CD4-positive, alpha-beta T cell treated with Interferon alpha-2 for 1 hour (primary cell): ENCODE results near the gene TUBB4B.
"Not testable (repeated sequence)": the region's sequence is repeated elsewhere in the genome, so short reads cannot be mapped to it uniquely, and the experiment has no call there.

Experiments
- DNase-seq, 2 donors: peaks; one replicate each; pipeline ENCODE4 v3.0.0-alpha.2; 2020 to 2022

The TUBB4B gene

DNA sequence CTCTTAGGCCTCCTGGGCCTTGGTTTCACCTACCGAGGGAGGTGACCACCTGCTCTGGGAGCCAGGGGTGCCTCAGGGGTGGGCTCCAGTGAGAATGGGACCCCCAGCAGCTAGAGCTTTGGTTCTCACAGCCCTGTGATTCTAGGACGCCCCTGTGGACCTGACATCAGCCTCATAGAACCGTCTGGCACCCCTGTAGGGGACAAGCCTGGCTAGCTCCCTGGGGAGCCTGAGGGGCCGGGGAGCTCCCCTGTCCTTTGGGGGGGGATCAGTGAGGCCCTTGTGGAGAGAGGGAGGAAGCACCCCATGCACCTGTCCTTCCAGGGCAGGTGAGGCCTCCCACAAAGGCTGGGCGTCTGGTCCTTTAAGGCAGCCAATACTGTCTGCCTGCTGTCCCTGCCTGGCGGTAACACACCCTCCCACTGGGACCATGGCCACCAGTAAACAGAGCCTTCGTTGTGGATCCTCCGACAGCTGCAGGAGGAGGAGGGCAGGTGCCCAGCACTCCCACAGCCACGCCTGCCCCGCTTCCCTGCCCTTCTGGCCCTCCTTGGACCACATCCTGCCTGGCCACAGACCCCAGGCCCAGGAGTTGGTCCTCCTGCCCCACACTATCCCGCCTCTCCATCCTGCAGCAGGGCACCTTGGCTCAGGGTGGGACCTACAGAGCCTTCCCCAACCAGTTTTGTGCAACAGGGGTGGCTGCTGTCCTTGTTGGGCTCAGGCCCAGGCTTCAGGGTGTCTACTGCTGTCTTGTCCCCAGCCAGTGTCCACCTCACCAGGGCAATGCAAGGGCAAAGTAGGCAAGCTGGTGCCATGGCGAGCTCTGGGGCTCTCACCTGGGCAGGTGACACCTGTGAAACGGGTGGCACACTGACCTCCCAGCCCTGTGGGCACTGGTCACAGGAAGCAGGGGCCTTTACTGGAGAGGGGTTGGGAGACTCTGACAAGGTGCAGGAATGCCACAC, 3.0 kb upstream of the TUBB4B start:
- no peak for DNase-seq

DNA sequence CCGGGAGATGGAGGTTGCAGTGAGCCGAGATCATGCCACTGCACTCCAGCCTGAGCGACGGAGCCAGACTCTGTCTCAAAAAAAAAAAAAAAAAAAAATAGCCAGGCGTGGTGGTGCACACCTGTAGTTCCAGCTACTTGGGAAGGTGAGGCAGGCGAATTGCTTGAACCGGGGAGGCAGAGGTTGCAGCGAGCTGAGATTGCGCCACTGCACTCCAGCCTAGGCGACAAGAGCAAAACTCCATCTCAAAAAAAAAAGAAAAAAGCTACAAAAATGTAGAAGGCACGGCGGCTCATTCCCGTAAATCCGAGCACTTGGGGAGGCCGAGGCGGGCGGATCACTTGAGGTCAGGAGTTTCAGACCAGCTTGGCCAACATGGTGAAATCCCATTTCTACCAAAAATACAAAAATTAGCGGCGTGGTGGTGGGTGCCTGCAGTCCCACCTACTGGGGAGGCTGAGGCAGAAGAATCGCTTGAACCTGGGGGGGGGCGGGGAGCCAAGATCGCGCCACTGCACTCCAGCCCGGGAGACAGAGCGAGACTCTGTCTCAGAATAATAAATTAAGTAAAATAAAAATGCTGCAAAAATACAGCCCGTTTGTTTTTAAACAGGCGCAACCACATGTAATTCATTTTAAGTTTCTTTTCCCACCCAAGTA, 1.4 kb upstream of the TUBB4B start:
- DNase-seq: not testable (repeated sequence)

DNA sequence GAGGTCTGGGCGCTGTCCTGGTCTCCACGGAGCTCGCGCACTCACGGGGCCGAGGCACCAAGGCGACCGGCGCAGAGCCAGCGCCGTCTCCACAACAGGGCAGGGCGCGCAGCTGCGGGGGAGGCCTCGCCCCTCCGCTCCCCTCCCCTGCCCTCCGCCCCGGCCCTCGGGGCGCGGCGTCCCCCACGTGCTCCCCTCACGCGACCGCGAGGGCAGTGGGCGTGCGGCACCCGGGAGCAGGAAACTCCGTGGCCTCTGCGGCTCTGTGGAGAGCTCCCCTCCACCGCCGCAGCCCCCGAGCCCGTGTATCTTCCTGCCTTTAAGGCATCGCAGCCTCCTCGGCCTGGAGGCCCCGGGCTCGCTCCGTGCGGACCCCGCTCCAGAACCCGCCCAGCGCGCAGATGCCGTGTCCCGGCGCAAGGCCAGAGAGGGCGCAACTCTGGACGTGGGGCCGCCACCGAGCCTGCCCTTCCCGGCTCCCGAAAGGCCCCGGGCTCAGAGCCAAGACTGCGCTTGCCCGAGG, 708 bp upstream of the TUBB4B start:
- DNase-seq: peak; percentile 61 to 79

DNA sequence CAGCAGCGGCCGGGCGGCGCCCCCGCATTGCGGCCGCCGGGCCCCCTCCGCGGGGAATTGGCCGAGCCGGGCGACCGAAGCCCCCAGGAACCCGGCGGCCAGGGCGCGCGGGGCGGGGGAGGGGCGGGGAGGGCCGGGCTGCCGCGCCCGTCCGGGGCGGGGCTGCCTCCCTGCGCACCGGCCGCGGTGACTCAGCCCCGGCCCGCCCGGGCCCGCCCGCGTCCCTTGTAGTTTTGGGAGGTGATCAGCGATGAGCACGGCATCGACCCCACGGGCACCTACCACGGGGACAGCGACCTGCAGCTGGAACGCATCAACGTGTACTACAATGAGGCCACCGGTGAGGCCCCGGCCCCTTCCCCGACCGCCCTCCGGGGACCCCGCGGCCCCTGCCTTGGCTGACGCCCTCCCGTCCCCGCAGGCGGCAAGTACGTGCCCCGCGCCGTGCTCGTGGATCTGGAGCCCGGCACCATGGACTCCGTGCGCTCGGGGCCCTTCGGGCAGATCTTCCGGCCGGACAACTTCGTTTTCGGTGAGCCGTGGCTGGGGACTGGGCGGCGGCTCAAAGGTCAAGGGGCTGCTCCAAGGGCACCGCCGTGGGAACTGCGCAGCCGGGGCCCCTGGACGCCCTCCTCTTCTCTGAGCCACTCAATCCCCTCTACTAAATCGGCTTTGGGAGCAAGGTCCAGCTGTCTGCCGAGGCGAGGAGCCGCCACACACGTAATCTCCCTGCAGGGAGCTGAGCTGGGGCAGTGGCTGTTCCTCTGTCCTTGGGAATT, 592 bp downstream of the TUBB4B start:
- DNase-seq: peak; percentile 48 to 67

DNA sequence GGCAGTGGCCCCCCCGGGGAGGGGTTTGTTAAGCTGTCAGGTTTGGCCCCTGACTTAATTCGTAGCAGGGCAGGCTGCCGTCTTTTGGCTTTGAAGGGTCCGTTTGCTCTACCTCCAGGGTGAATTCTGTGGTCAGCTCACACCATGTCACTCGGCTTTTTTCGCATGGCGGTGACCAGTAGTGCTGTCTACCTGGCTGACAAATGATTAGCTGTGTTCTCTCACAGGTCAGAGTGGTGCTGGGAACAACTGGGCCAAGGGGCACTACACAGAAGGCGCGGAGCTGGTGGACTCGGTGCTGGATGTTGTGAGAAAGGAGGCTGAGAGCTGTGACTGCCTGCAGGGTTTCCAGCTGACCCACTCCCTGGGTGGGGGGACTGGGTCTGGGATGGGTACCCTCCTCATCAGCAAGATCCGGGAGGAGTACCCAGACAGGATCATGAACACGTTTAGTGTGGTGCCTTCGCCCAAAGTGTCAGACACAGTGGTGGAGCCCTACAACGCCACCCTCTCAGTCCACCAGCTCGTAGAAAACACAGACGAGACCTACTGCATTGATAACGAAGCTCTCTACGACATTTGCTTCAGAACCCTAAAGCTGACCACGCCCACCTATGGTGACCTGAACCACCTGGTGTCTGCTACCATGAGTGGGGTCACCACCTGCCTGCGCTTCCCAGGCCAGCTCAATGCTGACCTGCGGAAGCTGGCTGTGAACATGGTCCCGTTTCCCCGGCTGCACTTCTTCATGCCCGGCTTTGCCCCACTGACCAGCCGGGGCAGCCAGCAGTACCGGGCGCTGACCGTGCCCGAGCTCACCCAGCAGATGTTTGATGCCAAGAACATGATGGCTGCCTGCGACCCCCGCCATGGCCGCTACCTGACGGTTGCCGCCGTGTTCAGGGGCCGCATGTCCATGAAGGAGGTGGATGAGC, 1.4 kb downstream of the TUBB4B start:
- DNase-seq: no peak

DNA sequence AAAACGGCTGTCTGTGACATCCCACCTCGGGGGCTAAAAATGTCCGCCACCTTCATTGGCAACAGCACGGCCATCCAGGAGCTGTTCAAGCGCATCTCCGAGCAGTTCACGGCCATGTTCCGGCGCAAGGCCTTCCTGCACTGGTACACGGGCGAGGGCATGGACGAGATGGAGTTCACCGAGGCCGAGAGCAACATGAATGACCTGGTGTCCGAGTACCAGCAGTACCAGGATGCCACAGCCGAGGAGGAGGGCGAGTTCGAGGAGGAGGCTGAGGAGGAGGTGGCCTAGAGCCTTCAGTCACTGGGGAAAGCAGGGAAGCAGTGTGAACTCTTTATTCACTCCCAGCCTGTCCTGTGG, 2.2 kb downstream of the TUBB4B start:
- DNase-seq: not testable (repeated sequence)

DNA sequence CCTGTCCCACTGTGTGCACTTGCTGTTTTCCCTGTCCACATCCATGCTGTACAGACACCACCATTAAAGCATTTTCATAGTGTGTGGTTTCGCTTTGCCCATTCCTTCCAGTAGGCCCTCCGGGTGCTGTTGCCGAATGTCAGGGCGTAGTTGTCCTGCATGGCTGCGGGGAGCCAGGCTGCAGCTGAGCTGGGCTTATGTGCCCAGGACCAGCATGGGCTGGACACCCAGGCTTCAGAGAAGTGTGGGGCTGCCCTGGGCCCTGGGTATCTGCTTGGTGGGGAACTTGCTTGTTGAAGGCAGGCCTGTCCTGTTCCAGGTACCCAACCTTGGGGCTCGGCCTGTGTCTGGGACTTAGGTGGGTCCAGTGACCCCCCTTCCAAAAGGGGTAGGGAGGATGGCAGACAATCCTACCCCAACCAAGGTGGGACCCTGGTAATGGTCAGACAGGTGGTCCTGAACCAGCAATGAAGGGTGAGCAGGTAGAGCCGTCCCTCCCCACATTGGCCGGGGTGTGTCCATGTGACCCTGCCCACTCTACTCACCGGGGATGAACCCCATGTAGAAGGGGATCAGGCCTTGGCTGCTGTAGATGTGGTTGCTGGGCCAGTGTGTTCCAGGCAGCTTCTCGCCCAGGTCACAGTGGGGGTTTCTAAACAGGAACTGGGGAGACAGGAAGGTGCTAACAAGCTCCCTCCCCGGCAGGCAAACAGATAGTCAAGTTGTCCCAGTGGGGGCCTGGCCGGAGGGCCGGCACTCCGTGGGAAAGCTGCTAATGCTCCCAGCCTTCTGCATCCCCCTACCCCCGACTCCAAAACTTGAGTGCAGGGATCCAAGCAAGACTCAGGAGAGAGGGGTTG, 2.8 kb downstream of the TUBB4B start:
- DNase-seq: no peak

DNA sequence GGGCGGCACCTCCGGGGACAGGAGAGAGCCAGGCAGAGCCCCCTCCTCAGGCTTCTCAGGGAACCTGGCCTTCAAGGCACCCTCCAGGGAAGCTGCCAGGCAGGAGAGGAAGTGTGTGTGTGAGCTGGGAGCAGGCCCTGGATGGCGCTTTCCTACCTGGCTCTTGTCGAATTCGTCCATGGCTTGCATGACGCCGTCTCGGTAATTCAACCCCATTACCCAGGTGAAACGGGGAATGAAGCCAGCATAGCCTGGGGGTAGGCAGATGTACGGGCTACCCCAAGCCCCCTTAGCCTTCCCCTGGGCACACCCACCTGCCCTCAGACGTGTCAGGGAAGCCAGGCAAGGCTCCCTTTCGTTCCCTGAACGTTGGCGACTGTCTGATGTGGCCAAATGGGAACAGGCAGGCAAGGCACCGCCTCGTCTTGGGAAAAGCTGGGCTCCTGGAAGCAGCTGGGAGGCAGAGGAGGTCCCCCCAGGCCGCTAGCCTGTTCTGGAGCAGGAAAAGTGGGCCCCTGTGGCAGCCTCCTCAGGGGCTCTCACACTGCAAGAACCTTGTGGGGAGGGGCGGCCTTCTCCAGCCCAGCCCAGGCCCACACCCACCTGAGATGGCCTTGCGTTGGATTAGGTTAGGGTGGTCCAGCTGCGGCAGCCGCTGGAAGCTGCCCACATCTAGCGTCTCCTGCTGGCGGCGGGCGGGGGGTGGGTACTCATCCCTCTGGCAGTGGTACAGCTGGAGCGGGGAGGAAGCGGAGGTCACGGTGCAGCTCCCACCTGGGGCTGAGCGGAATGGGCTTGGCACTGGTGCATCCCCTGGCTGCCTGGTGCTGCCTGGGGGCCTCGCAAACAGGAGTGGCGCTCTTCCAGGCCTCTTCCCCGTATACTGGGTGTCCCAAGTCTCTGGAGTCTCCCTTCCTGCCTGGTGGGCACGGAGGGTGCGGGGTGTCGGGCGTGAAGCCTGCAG, 3.7 kb downstream of the TUBB4B start:
- no peak for DNase-seq

DNA sequence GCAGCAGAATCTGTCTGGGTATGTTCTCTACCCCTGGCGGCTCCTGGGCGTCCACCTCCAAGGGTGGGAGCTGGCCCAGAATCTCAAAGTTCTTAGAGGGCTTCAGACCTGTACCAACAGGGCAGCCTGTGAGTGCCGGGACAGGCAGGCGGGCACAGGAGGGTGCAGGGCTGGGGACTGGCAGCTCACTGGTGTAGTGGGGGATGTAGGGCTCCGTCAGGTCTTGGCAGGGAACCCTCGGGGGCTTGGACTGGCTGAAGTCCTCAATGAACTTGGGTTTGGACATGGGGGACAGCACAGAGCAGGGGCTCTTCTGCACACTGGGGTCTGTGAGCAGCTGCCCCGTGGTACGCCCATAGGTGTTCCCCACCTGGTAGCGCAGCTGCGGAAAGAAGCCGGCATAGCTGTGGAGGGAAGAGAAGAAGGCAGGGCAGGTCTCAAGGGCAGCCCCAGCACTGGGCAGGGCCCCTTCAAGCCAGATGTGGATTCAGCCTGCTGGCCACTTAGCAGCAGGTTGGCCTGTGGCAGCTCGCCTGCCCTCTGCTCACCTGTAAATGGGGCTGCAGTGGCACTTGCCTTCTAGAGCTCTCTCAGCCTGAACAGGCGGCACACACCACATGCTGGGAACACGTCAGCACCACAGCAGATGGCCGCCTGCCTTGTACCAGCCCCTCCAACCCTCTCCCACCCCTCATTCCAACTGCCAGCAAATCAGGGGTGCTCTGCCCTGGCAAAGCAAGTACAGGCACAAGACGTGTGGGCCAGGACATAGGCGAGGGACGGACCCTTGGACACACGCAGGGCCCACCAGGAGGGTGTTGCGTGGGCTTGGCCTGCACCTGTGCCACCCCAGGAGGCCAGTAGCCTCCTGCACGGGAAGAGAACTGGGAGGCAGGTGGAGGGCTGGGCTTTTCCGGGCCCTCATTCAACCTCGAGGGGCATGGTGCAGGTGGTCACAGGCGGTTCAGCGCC, 4.6 kb downstream of the TUBB4B start:
- DNase-seq: no peak

DNA sequence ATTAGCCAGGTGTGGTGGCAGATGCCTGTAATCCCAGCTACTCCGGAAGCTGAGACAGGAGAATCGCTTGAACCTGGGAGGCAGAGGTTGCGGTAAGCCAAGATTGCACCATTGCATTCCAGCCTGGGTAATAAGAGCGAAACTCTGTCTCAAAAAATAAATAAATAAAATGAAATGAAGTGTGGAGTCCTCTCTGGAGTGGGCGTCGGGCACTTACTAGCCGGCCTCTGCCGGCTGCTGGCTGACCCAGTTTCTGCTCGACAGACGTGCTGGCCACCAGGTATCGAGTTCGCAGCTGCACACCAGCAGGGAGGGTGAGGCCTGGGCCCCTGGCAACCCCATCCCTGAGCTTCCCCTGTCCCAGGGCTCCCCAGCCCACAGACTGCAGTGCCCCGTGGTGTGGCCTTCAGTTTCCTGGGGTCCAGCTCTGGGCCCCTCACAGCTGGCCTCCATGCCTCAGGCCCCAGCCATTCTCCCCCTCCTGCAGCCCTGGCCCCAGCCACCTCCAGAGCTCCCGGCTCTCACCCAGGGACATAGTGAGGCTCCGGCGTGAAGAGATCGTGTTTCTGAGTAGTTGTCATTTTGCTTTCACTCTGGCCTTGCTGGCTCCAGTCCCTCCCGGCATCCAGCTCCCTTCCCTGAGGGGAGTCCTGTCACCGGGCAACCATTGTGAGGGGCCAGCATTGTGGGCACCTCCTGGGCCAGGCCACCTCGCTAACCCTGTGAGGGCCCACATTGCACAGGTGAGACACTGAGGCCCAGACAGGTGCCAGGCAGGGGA, 6.2 kb downstream of the TUBB4B start:
- DNase-seq: no peak

DNA sequence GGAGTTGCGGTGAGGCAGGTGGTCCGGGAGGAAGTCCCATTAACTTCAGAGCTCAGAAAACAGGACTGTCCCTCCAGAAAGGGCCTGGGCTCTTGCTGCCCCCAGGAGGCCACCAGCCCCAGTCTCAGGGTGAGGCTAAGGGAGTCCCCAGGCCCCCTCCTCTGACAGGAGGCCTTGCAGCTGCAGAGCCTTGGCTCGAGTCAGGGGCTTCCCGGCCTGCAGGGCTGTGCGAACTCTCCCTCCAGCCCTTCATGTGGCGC, 6.8 kb downstream of the TUBB4B start:
- no peak for DNase-seq

DNA sequence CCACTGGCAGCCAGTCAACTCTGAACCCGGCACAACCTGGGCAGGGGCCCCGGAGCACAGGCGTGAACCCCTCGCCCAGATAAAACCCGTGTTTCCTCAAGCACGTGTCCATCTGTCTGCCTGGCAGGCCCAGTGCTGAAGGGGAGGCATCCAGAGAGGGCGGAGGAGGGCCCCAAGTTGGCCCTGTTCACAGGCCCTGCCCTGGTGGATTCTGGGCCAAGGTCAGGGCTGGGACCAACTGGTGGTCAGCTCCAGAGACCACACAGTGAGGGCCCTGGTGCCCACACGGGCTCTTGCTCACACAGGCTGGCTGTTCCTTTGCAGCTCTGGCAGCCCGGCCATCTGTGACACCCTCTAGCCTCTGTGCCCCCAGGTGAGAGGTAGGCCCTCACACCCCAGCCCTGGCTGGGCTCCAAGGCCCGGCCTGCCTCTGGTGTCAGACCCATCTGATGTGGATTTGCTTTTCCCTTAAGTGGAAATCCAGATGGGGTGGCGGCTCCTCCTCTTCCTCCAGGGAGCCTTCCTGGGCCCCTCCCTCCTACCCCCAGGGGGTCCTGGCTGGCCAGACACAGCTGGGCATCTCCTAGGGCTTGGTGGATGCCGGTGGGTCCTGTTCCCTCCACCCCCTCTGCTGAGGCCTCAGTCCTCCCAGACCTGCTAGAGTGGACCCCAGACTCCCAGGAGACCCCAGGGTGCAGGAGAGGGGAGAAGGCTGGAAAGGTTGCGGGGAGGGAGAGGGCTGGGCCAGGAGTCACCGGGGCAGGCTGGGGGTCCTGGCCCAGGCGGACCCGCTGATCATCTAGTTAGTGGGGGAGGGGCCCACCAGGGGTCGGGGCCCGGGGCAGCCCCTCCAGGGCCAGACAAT, 9.5 kb downstream of the TUBB4B start:
- DNase-seq: no peak

DNA sequence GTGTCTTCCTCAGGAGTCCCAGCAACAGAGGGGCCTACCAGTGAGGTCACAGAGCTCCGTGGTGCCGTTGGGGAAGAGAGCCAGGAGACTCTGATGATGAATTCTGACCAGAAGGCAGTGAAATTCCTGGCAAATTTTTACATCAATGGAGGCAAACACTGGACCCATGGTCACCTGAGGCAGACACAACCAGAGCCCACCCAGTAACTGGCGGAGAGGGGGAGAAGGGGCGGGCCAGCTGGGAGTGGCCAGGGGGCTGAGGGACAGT, 10.0 kb downstream of the TUBB4B start, which contains the start of gene STPG3:
TSS of gene STPG3 (plus strand) at position 93 of the 268 bp plus-strand sequence. CDS start at position 94, 1 bp downstream.
- no peak for DNase-seq

DNA sequence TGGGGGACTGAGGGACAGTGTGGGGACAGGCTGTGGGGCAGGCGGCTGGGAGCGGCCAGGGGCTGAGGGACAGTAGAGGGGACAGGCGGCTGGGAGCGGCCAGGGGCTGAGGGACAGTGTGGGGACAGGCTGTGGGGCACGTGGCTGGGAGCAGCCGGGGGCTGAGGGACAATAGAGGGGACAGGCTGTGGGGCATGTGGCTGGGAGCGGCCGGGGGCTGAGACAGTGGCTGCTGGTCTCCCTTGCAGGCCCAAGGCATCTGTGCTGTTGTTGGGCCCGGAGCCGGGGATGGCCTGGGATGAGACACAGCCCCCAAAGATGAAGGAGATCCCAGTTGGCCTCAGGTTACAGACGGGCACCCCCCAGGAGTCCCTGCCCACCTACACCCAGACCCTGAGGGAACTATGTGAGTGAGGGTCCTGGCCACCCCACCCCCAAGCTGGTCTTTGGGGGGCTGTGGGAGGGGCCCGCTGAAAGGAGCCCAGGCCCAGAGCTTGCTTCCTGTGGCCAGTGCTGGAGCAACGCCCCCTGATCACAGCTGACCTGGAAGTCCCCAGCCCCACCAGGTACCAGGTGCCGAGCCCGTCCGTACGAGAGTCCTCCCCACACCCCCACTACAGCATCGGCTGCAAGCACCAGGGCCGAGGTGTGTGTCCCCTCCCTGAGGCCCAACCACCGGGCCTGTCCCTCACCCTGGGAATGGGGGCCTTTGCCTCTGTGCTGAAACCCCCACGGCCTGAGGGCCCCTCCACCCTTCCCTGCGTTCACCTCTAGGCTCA, 10.6 kb downstream of the TUBB4B start:
- no peak for DNase-seq

DNA sequence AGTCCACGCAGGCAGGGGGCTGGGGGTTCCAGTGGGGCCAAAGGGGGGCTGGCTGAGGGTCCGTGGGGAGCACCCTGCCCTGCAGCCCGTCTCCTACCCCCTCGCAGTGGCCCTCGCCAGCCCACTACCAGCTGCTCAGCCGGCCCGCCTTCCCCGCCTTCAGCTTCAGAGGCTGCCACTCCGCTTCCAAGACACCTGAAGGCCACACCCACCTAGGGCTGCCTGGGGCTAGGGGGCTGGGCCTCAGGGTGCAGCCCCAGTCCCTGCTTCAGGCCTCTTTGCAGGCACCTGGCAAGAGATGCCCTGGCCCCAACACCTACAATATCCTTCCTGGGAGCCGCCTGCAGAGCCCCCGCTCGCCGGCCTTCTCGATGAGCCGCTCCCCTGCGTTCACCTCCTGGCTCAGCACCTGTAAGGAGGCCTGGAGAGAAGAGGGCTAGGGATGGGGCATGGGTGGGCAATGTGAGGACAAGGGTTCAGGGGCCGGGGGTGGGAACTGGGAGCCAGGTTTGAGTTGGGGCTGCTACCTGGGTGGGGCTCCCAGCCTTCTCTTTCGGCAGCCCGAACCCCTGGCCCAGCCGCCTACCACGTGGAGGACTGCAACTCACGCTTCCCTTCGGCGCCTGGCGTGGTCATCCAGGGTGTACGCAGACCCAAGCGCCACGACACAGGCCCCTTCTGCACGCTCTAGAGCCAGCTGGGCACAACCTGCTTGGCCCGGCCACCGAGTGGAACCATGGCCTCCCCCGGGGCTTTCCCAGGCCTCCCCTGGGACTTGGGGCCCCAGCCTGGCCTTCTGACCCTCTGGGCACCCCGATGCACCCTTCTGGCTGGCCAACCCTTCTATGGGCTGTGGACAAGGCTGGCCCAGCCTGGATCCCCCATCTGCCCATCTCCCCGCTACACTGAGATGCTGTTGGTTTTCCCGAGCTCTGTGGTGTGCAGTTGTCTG, 11.7 kb downstream of the TUBB4B start:
- no peak for DNase-seq
